Endothelial cell of umbilical vein (primary cell): Measurements from ENCODE around the gene GAS7. TPM values are rescaled to one million over a fixed set of nuclear protein-coding genes. Genes with fewer than 3 reads are reported as not detected.

Experiments used
- BruUV-seq: library from RNA; stranded (reverse); fragments of 400-500 nt; replicated peaks from 2 replicates; lab custom pipeline; 2021; lab: Mats Ljungman, UMichigan
- CTCF ChIA-PET: fragments of 300-600, 350-600 bp; sonication (Branson Sonifier 250); formaldehyde crosslinking; loops from one replicate; lab custom pipeline; 2021; ENCODE audit warnings: antibody characterized with exemption, inconsistent platforms; lab: Charles Lee
- POLR2A ChIA-PET: fragments of 300-600, 350-600 bp; sonication (Branson Sonifier 250); formaldehyde crosslinking; loops from one replicate; lab custom pipeline; 2021; ENCODE audit warnings: antibody characterized with exemption, inconsistent platforms; lab: Charles Lee
- DNase-seq: peaks from one replicate; pipeline ENCODE4 v3.0.0-alpha.2; 2011; ENCODE audit warnings: low read depth, low spot score
- FAIRE-seq: peaks from 2 replicates; lab custom pipeline; 2011; peaks lifted over from hg19 to GRCh38; lab: Jason Lieb, UNC
- H2AFZ ChIP-seq: 2 replicates; pipeline ENCODE4 v1.6.0; 2012; ENCODE audit warnings: low read depth, low read length, control low read depth, inconsistent platforms
- H3K27ac ChIP-seq: 2 replicates; pipeline ENCODE4 v1.5.1; 2011; ENCODE audit warnings: low read depth, mild to moderate bottlenecking, control low read depth, low read length, moderate library complexity; ENCODE audit not compliant: insufficient read depth
- H3K27me3 ChIP-seq, 2 experiments: 2 replicates each; pipeline versions ENCODE4 v1.6.0 to v1.6.1; 2011; ENCODE audit warnings: low read length in 2 of 2, mixed read lengths in 1 of 2; ENCODE audit not compliant: control insufficient read depth in 2 of 2, insufficient read depth in 2 of 2
- H3K36me3 ChIP-seq, 2 experiments: 2 replicates in 1 of 2; 3 replicates in 1 of 2; pipeline ENCODE4 v1.5.1; 2011; ENCODE audit warnings: low read length in 2 of 2, mild to moderate bottlenecking in 1 of 2, moderate library complexity in 1 of 2; ENCODE audit not compliant: control insufficient read depth in 2 of 2, insufficient read depth in 2 of 2; ENCODE audit errors: extremely low read depth in 1 of 2
- H3K4me1 ChIP-seq: 3 replicates; pipeline ENCODE4 v1.5.1; 2011; ENCODE audit warnings: mild to moderate bottlenecking, low read length; ENCODE audit not compliant: control insufficient read depth, insufficient read depth; ENCODE audit errors: extremely low read depth
- H3K4me2 ChIP-seq: 2 replicates; pipeline ENCODE4 v1.6.1; 2011; ENCODE audit warnings: low read length, control low read depth, mixed read lengths; ENCODE audit not compliant: insufficient read depth
- H3K4me3 ChIP-seq, 3 experiments: fragments of 200-600 bp in 1 of 3; sonication (generic), shearing (Covaris generic) in 1 of 3; replicated peaks in 1 of 3; 2 replicates each; pipeline ENCODE4 v1.5.1; 2011 to 2016; ENCODE audit warnings: control low read depth in 3 of 3, low read length in 3 of 3, mild to moderate bottlenecking in 2 of 3, inconsistent platforms in 1 of 3, low read depth in 1 of 3, moderate library complexity in 1 of 3; ENCODE audit not compliant: insufficient read depth in 1 of 3
- H3K79me2 ChIP-seq: 2 replicates; pipeline ENCODE4 v1.6.0; 2012; ENCODE audit warnings: low read length, inconsistent platforms; ENCODE audit not compliant: control insufficient read depth, insufficient read depth
- H3K9ac ChIP-seq: replicated peaks from 2 replicates; pipeline ENCODE3; 2011; ENCODE audit warnings: low read length, control low read depth; ENCODE audit not compliant: insufficient read depth; ENCODE audit errors: extremely low read depth
- H3K9me1 ChIP-seq: replicated peaks from 3 replicates; pipeline ENCODE4 v1.6.0; 2011; ENCODE audit warnings: mild to moderate bottlenecking, low read length; ENCODE audit not compliant: control insufficient read depth, insufficient read depth; ENCODE audit errors: extremely low read depth
- H3K9me3 ChIP-seq: replicated peaks from 2 replicates; pipeline ENCODE4 v1.5.1; 2012; ENCODE audit warnings: low read length, inconsistent platforms; ENCODE audit not compliant: control insufficient read depth, insufficient read depth
- H4K20me1 ChIP-seq: replicated peaks from 2 replicates; pipeline ENCODE3; 2011; ENCODE audit warnings: mild to moderate bottlenecking, low read length; ENCODE audit not compliant: control insufficient read depth, insufficient read depth; ENCODE audit errors: extremely low read depth
- FOS ChIP-seq: IDR thresholded peaks from 2 replicates; pipeline ENCODE4 v1.6.1; 2011; ENCODE audit warnings: mild to moderate bottlenecking, low read length, moderate library complexity, borderline replicate concordance; ENCODE audit not compliant: insufficient read depth
- MYC ChIP-seq: IDR thresholded peaks from one replicate; pipeline ENCODE4 v1.6.1; 2011; ENCODE audit warnings: mild to moderate bottlenecking, low read depth, low read length
- POLR2A ChIP-seq: IDR thresholded peaks from 2 replicates; pipeline ENCODE4 v1.6.1; 2012; ENCODE audit warnings: low read depth, mild to moderate bottlenecking, control low read depth, low read length
- POLR2AphosphoS5 ChIP-seq: IDR thresholded peaks from 2 replicates; pipeline ENCODE4 v1.6.1; 2012; ENCODE audit warnings: low read depth, mild to moderate bottlenecking, control low read depth, low read length, moderate library complexity; ENCODE audit not compliant: insufficient read depth
- dilution Hi-C: fragments of 300-500 bp; cut with MboI; formaldehyde crosslinking; loops from one replicate; pipeline ENCODE4 v1.15.0; 2019; ENCODE audit warnings: low sequenced_read_pairs; ENCODE audit not compliant: extremely low pct_ligation_motif_present
- intact Hi-C: fragments of 100-400 bp; cut with micrococcal nuclease; formaldehyde crosslinking; loops from one replicate; pipeline ENCODE4 v1.10.0; 2022
- polyA plus RNA-seq, 4 experiments: library from polyadenylated mRNA; depleted of rRNA in 3 of 4; stranded (reverse) in 3 of 4; unstranded in 1 of 4; fragments of >200 nt; gene quantifications; 2 replicates each; pipeline versions ENCODE4 v1.2.1 to v1.2.3, GENCODE V29; 2011 to 2012; ENCODE audit warnings: missing spikeins in 1 of 4
- total RNA-seq: library from RNA; stranded (reverse); gene quantifications from 2 replicates; pipeline ENCODE4 v1.2.3, GENCODE V29; 2021
- TF ChIP-seq, protein P1 (sequence below): IDR thresholded peaks from 2 replicates; pipeline ENCODE4 v1.6.1; 2011; ENCODE audit not compliant: insufficient read depth, insufficient read length
- TF ChIP-seq, protein P2 (sequence below), 2 donors: IDR thresholded peaks; 1 replicate in 1 of 2; 2 replicates in 1 of 2; pipeline ENCODE4 v1.5.1; 2011; ENCODE audit warnings: low read length in 2 of 2, mild to moderate bottlenecking in 2 of 2, moderate library complexity in 2 of 2, control low read depth in 1 of 2, inconsistent platforms in 1 of 2, low read depth in 1 of 2; ENCODE audit not compliant: insufficient read depth in 1 of 2; ENCODE audit errors: extremely low read depth in 1 of 2

Gene GAS7
- total and polyA plus RNA-seq, 2 donors (not counting 3 experiments of a cell fraction or from before 2014, with no cell fraction given), result not detected

DNA sequence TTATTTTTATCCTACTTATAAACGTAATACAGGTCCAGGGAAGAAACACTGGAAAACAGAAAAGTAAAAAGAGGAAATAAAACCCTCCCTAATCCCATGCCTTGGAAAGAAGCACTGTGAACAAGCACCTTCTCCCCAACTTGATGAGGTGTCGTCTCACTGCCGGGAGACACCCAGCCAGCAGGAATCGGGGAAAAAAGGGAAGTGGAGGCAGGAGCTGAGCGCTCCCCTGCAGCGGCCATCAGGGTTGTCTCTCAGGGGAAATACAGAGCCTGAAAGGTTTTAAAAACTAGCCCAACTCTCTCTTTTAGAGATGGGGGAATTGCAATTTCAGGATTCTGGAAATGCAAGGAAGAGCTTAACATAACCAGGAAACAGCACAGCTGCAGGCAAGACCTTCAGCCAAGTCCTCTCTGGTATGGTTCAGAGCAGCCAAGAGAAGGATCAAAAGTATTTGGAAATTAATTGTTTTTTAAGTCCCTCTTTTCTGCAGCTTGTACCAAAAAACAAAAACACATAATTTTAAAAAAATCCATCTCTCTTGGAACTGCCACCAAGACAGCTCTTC, 197.0 kb downstream of the GAS7 start:
- POLR2A ChIA-PET, result no interaction called here
- DNase-seq (no peak), FAIRE-seq (no peak)
- peaks cover 9% of the 10 kb centered on the region for H3K9me3 ChIP-seq
- CTCF ChIA-PET, result interaction anchor here (0.6 kb wide), 1 partner anchor 701 kb away, joined by 3 read pairs; no protein-coding TSS in a partner anchor
- TF ChIP-seq FOS (no peak), MYC (no peak), POLR2AphosphoS5 (no peak), POLR2A (no peak)
- TF ChIP-seq, protein P1, sequence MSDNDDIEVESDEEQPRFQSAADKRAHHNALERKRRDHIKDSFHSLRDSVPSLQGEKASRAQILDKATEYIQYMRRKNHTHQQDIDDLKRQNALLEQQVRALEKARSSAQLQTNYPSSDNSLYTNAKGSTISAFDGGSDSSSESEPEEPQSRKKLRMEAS, result no peak
- TF ChIP-seq, protein P2, sequence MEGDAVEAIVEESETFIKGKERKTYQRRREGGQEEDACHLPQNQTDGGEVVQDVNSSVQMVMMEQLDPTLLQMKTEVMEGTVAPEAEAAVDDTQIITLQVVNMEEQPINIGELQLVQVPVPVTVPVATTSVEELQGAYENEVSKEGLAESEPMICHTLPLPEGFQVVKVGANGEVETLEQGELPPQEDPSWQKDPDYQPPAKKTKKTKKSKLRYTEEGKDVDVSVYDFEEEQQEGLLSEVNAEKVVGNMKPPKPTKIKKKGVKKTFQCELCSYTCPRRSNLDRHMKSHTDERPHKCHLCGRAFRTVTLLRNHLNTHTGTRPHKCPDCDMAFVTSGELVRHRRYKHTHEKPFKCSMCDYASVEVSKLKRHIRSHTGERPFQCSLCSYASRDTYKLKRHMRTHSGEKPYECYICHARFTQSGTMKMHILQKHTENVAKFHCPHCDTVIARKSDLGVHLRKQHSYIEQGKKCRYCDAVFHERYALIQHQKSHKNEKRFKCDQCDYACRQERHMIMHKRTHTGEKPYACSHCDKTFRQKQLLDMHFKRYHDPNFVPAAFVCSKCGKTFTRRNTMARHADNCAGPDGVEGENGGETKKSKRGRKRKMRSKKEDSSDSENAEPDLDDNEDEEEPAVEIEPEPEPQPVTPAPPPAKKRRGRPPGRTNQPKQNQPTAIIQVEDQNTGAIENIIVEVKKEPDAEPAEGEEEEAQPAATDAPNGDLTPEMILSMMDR (IDR thresholded peaks at IDR 0.05; ENCODE audit: extremely low read depth in 1 of 2, insufficient read depth in 1 of 2, low read depth in 1 of 2, low read length in 2 of 2), result no peak
- BruUV-seq, result no TSS peak
- no peak overlapping the region for H3K4me3 ChIP-seq
- H4K20me1 ChIP-seq, result no peaks in the 10 kb centered on the region
- intact Hi-C loops (no loop called here), dilution Hi-C loops (no loop called here)
- H3K27me3 ChIP-seq, result no peaks in the 10 kb centered on the region
- no peaks in the 10 kb centered on the region for H3K36me3 ChIP-seq
- H3K27ac ChIP-seq, result no peak overlapping the region
- H2AFZ ChIP-seq, result no peak overlapping the region
- no peak overlapping the region for H3K4me2 ChIP-seq
- H3K4me1 ChIP-seq, result no peaks in the 10 kb centered on the region
- no peak overlapping the region for H3K9ac ChIP-seq
- H3K9me1 ChIP-seq, result no peaks in the 10 kb centered on the region
- H3K79me2 ChIP-seq, result no peaks in the 10 kb centered on the region
